IMR-90 (cell line): ENCODE results near the gene CEP72. TPM values are rescaled to one million over a fixed set of nuclear protein-coding genes. Genes with fewer than 3 reads are reported as not detected.

Source experiments
- ATAC-seq: fragments of 200-7000 bp; cut with Tn5 transposase; 2 replicates; pipeline ENCODE4 v1.9.1; 2020; ENCODE audit warnings: low read depth, mild to moderate bottlenecking, moderate library complexity
- BruUV-seq: library from RNA; stranded (reverse); fragments of 400-500 nt; replicated peaks from 2 replicates; lab custom pipeline; 2021; lab: Mats Ljungman, UMichigan
- CTCF ChIA-PET: fragments of 300-600 bp; formaldehyde crosslinking; extraction: SDS; loops from one replicate; lab custom pipeline; 2021; ENCODE audit warnings: antibody characterized with exemption; lab: Yijun Ruan, JAX
- POLR2A ChIA-PET: fragments of 300-600 bp; sonication (Branson Sonifier 250); formaldehyde crosslinking; loops from one replicate; lab custom pipeline; 2022; ENCODE audit warnings: antibody characterized with exemption; ENCODE audit not compliant: unreplicated experiment; lab: Charles Lee
- DNase-seq: peaks from one replicate; pipeline ENCODE4 v3.0.0; 2013
- H2AFZ ChIP-seq: replicated peaks from 2 replicates; pipeline ENCODE3; 2013; ENCODE audit warnings: low read length, mild to moderate bottlenecking; ENCODE audit not compliant: poor library complexity
- H2AK5ac ChIP-seq: 2 replicates; pipeline ENCODE4 v1.6.1; 2013; ENCODE audit warnings: low read depth, low read length, inconsistent platforms
- H2AK9ac ChIP-seq: replicated peaks from 2 replicates; pipeline ENCODE3; 2013; ENCODE audit warnings: mild to moderate bottlenecking, low read depth, low read length, moderate library complexity; ENCODE audit not compliant: poor library complexity
- H2BK120ac ChIP-seq: 2 replicates; pipeline ENCODE4 v1.6.1; 2013; ENCODE audit warnings: low read depth, low read length, inconsistent platforms
- H2BK15ac ChIP-seq: 3 replicates; pipeline ENCODE4 v1.6.1; 2013; ENCODE audit warnings: low read depth, low read length, inconsistent platforms
- H2BK20ac ChIP-seq: 2 replicates; pipeline ENCODE4 v1.6.1; 2013; ENCODE audit warnings: low read depth, mild to moderate bottlenecking, inconsistent platforms, low read length, moderate library complexity
- H2BK5ac ChIP-seq: 2 replicates; pipeline ENCODE4 v1.6.1; 2013; ENCODE audit warnings: mild to moderate bottlenecking, low read depth, low read length, inconsistent platforms; ENCODE audit not compliant: poor library complexity, severe bottlenecking
- H3K14ac ChIP-seq: replicated peaks from 2 replicates; pipeline ENCODE4 v1.6.1; 2013; ENCODE audit warnings: low read depth, low read length, inconsistent platforms
- H3K18ac ChIP-seq: 2 replicates; pipeline ENCODE4 v1.6.1; 2013; ENCODE audit warnings: low read depth, low read length, control low read depth
- H3K23ac ChIP-seq: 2 replicates; pipeline ENCODE4 v1.6.1; 2013; ENCODE audit warnings: low read depth, low read length, inconsistent platforms
- H3K27ac ChIP-seq: 2 replicates; pipeline ENCODE4 v1.5.1; 2013; ENCODE audit warnings: mild to moderate bottlenecking, control low read depth, low read length; ENCODE audit not compliant: insufficient read depth
- H3K27me3 ChIP-seq: 2 replicates; pipeline ENCODE4 v1.6.1; 2013; ENCODE audit warnings: low read length; ENCODE audit not compliant: control insufficient read depth, insufficient read depth
- H3K36me3 ChIP-seq: 2 replicates; pipeline ENCODE4 v1.6.1; 2013; ENCODE audit warnings: low read length, mixed read lengths; ENCODE audit not compliant: control insufficient read depth, insufficient read depth
- H3K4ac ChIP-seq: 2 replicates; pipeline ENCODE4 v1.6.1; 2013; ENCODE audit warnings: low read depth, low read length, inconsistent platforms
- H3K4me1 ChIP-seq: 2 replicates; pipeline ENCODE4 v1.6.1; 2013; ENCODE audit warnings: low read length, mixed read lengths; ENCODE audit not compliant: control insufficient read depth, insufficient read depth
- H3K4me2 ChIP-seq: 2 replicates; pipeline ENCODE4 v1.6.1; 2013; ENCODE audit warnings: low read depth, mild to moderate bottlenecking, control low read depth, low read length, moderate library complexity
- H3K4me3 ChIP-seq: 2 replicates; pipeline ENCODE4 v1.5.1; 2013; ENCODE audit warnings: low read depth, mild to moderate bottlenecking, control low read depth, low read length, moderate library complexity; ENCODE audit not compliant: insufficient read depth
- H3K56ac ChIP-seq: 2 replicates; pipeline ENCODE4 v1.6.1; 2013; ENCODE audit warnings: low read length, inconsistent platforms; ENCODE audit not compliant: insufficient read depth; ENCODE audit errors: extremely low read depth
- H3K79me1 ChIP-seq, 2 experiments: 2 replicates each; pipeline ENCODE4 v1.6.1; 2013; ENCODE audit warnings: low read length in 2 of 2, inconsistent platforms in 1 of 2, low read depth in 1 of 2
- H3K9ac ChIP-seq: 2 replicates; pipeline ENCODE4 v1.6.1; 2013; ENCODE audit warnings: low read depth, low read length, control low read depth
- H3K9me1 ChIP-seq: 2 replicates; pipeline ENCODE4 v1.6.1; 2013; ENCODE audit warnings: low read length, inconsistent platforms; ENCODE audit not compliant: insufficient read depth
- H3K9me3 ChIP-seq: 2 replicates; pipeline ENCODE4 v1.6.1; 2013; ENCODE audit warnings: low read length; ENCODE audit not compliant: control insufficient read depth, insufficient read depth
- H4K20me1 ChIP-seq: 2 replicates; pipeline ENCODE4 v1.6.1; 2013; ENCODE audit warnings: low read length, inconsistent platforms; ENCODE audit not compliant: insufficient read depth
- H4K5ac ChIP-seq: 2 replicates; pipeline ENCODE4 v1.6.1; 2013; ENCODE audit warnings: mild to moderate bottlenecking, low read depth, low read length, control low read depth
- H4K8ac ChIP-seq, 2 experiments: 2 replicates each; pipeline ENCODE4 v1.6.1; 2013; ENCODE audit warnings: low read depth in 2 of 2, low read length in 2 of 2, control low read depth in 1 of 2, inconsistent platforms in 1 of 2
- H4K91ac ChIP-seq: 2 replicates; pipeline ENCODE4 v1.6.1; 2013; ENCODE audit warnings: low read depth, low read length, inconsistent platforms; ENCODE audit not compliant: insufficient read depth
- BHLHE40 ChIP-seq: fragments of 150-350 bp; IDR thresholded peaks from 2 replicates; pipeline ENCODE4 v1.6.1; 2016; ENCODE audit warnings: mild to moderate bottlenecking, low read depth, low read length
- CHD1 ChIP-seq: IDR thresholded peaks from 2 replicates; pipeline ENCODE4 v1.6.1; 2012; ENCODE audit warnings: low read depth, low read length, improper control_type of control experiment
- ELK1 ChIP-seq: fragments of 150-350 bp; IDR thresholded peaks from 2 replicates; pipeline ENCODE4 v1.6.1; 2016; ENCODE audit warnings: low read depth, mild to moderate bottlenecking, low read length, moderate library complexity, borderline replicate concordance
- FOS ChIP-seq: fragments of 150-350 bp; IDR thresholded peaks from 2 replicates; pipeline ENCODE4 v1.6.1; 2016; ENCODE audit warnings: low read depth, low read length
- MAFK ChIP-seq: IDR thresholded peaks from 2 replicates; pipeline ENCODE4 v1.6.1; 2012; ENCODE audit warnings: low read depth, low read length, improper control_type of control experiment
- MAZ ChIP-seq: IDR thresholded peaks from 2 replicates; pipeline ENCODE4 v1.6.1; 2012; ENCODE audit warnings: low read depth, mild to moderate bottlenecking, low read length, improper control_type of control experiment, moderate library complexity, borderline replicate concordance
- RCOR1 ChIP-seq: IDR thresholded peaks from 2 replicates; pipeline ENCODE4 v1.6.1; 2012; ENCODE audit warnings: mild to moderate bottlenecking, low read length, improper control_type of control experiment; ENCODE audit not compliant: insufficient replicate concordance
- RFX5 ChIP-seq: IDR thresholded peaks from 2 replicates; pipeline ENCODE4 v1.8.0; 2012; ENCODE audit warnings: low read depth, mild to moderate bottlenecking, low read length, moderate library complexity
- SMC3 ChIP-seq: fragments of 150-350 bp; IDR thresholded peaks from 2 replicates; pipeline ENCODE4 v1.6.1; 2016; ENCODE audit warnings: low read depth, mild to moderate bottlenecking, antibody characterized with exemption, low read length, moderate library complexity
- WGBS, 2 experiments: methylation state at CpG; one replicate each; pipeline versions ENCODE4 v1.1.5 to v1.1.7; 2013; ENCODE audit warnings: missing lambda C conversion rate in 2 of 2; ENCODE audit not compliant: insufficient read length in 1 of 2; ENCODE audit errors: extremely low coverage in 2 of 2; 5-methylcytosine and 5-hydroxymethylcytosine counted together
- dilution Hi-C: fragments of 300-500 bp; cut with HindIII; formaldehyde crosslinking; loops from one replicate; pipeline ENCODE4 v1.14.3; 2018; ENCODE audit warnings: low sequenced_read_pairs; ENCODE audit not compliant: unreplicated experiment
- in situ Hi-C: fragments of 300-500 bp; cut with MboI; formaldehyde crosslinking; loops from 3 replicates; pipeline ENCODE4 v1.14.3; 2019; ENCODE audit warnings: low sequenced_read_pairs, inconsistent platforms, mixed read lengths
- intact Hi-C: fragments of 100-400 bp; cut with micrococcal nuclease; formaldehyde crosslinking; loops from 2 replicates; pipeline ENCODE4 v1.10.0; 2022
- polyA plus RNA-seq, 3 experiments: library from polyadenylated mRNA; depleted of rRNA; stranded (reverse); fragments of >200 nt; gene quantifications; 2 replicates each; pipeline ENCODE4 v1.2.3, GENCODE V29; 2012; ENCODE audit warnings: low replicate concordance in 1 of 3
- total RNA-seq: library from RNA; depleted of rRNA; stranded (reverse); fragments of >200 nt; gene quantifications from 2 replicates; pipeline ENCODE4 v1.2.3, GENCODE V29; 2012
- TF ChIP-seq, protein P1 (sequence below): conservative IDR thresholded peaks from 2 replicates; pipeline ENCODE4 v1.5.1; 2012; ENCODE audit warnings: mild to moderate bottlenecking, low read depth, low read length, improper control_type of control experiment
- TF ChIP-seq, protein P2 (sequence below): fragments of 150-350 bp; IDR thresholded peaks from 2 replicates; pipeline ENCODE4 v1.6.1; 2017; ENCODE audit warnings: mild to moderate bottlenecking, antibody characterized with exemption, low read length, low read depth

The CEP72 gene
- total and polyA plus RNA-seq, 2 of the 4 experiments (the other 2 are of a cell fraction), result 2.9 to 4.3 TPM

DNA sequence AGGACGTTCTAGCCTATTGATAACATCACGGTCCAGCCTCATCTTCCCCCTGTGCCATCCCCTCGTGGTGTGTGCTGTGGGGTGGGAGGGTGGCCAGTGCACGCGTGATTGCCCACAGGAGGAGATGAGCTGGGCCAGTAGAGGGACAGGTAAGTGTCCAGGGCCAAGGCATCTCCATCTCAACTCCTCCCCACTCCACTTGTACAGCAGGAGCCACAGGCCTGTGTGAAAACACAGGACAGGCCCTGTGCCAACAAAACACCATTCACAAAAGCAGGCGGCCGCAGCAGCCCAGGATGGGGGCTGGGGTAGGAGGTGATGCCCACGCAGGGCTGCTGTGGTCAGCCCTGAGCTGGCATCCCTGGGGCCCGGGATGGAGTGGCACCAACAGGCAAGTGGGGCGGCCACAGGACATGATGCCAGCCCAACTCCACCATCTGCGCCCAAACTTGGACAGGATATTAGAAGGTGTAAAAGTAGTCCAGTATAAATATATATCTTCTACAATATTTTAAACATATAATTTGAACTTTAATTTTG is 48.4 kb downstream of the CEP72 start:
- Histone ChIP-seq H2AK9ac (no peak overlapping the region), H3K27ac (no peak overlapping the region), H2AK5ac (no peak overlapping the region), H2BK120ac (no peak overlapping the region), H2AFZ (no peak overlapping the region), H3K9me1 (no peaks in the 10 kb centered on the region), H3K4ac (no peak overlapping the region), H3K79me1 (no peaks in the 10 kb centered on the region), H3K14ac (no peak overlapping the region), H3K56ac (no peak overlapping the region), H3K18ac (no peak overlapping the region), H3K9me3 (no peaks in the 10 kb centered on the region; the same call in 1 of the 2 replicates), H3K36me3 (peaks cover 8% of the 10 kb centered on the region), H4K8ac (no peak overlapping the region), H3K4me3 (no peak overlapping the region), H3K9ac (no peak overlapping the region), H3K27me3 (no peaks in the 10 kb centered on the region), H3K4me1 (no peaks in the 10 kb centered on the region), H4K91ac (no peak overlapping the region), H3K4me2 (no peak overlapping the region), H4K5ac (no peak overlapping the region), H2BK15ac (no peak overlapping the region), H4K20me1 (no peaks in the 10 kb centered on the region), H3K23ac (no peak overlapping the region), H2BK5ac (no peak overlapping the region), H2BK20ac (no peak overlapping the region)
- WGBS, 2 experiments, result no CpG with 5 or more reads among the region's 11 CpGs
- ChIA-PET CTCF (no interaction called here), POLR2A (no interaction called here)
- DNase-seq (no peak), ATAC-seq (no peak)
- dilution Hi-C loops, result no loop called here
- intact Hi-C loops, result no loop called here
- in situ Hi-C loops, result no loop called here
- no TSS peak for BruUV-seq
- TF ChIP-seq, protein P1, sequence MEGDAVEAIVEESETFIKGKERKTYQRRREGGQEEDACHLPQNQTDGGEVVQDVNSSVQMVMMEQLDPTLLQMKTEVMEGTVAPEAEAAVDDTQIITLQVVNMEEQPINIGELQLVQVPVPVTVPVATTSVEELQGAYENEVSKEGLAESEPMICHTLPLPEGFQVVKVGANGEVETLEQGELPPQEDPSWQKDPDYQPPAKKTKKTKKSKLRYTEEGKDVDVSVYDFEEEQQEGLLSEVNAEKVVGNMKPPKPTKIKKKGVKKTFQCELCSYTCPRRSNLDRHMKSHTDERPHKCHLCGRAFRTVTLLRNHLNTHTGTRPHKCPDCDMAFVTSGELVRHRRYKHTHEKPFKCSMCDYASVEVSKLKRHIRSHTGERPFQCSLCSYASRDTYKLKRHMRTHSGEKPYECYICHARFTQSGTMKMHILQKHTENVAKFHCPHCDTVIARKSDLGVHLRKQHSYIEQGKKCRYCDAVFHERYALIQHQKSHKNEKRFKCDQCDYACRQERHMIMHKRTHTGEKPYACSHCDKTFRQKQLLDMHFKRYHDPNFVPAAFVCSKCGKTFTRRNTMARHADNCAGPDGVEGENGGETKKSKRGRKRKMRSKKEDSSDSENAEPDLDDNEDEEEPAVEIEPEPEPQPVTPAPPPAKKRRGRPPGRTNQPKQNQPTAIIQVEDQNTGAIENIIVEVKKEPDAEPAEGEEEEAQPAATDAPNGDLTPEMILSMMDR, result no peak
- TF ChIP-seq ELK1, result no peak
- TF ChIP-seq, protein P2, sequence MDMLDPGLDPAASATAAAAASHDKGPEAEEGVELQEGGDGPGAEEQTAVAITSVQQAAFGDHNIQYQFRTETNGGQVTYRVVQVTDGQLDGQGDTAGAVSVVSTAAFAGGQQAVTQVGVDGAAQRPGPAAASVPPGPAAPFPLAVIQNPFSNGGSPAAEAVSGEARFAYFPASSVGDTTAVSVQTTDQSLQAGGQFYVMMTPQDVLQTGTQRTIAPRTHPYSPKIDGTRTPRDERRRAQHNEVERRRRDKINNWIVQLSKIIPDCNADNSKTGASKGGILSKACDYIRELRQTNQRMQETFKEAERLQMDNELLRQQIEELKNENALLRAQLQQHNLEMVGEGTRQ, result no peak
- no peak for TF ChIP-seq MAFK
- TF ChIP-seq RCOR1, result no peak
- no peak for TF ChIP-seq CHD1
- no peak for TF ChIP-seq MAZ
- TF ChIP-seq RFX5, result no peak
- no peak for TF ChIP-seq BHLHE40
- no peak for TF ChIP-seq SMC3
- TF ChIP-seq FOS, result no peak
